Measurements from ENCODE around the gene ZNF382. TPM values are rescaled to one million over a fixed set of nuclear protein-coding genes. Genes with fewer than 3 reads are reported as not detected.
"Not testable (repeated sequence)": the region's sequence is repeated elsewhere in the genome, so short reads cannot be mapped to it uniquely, and the experiment has no call there.

ZNF382 gene
- 9.5 TPM for polyA plus RNA-seq (2013, experiment 1 of 4)
- 9.5 TPM for polyA plus RNA-seq (2013, experiment 2 of 4)
- 10.9 TPM for polyA plus RNA-seq (2013, experiment 3 of 4)
- 14.2 TPM for polyA plus RNA-seq (2013, experiment 4 of 4)

- Histone ChIP-seq H3K9me3 (ENCODE audit: control insufficient read depth, low read length) (no peaks in the 10 kb centered on the region), H3K27ac (ENCODE audit: insufficient read depth, low read depth, low read length, poor library complexity, severe bottlenecking) (no peak within 1 kb of the TSS), H3K36me3 (ENCODE audit: control insufficient read depth, insufficient read depth, low read length) (no peaks in the 10 kb centered on the region), H3K4me3 (ENCODE audit: insufficient read depth, low read depth, low read length) (peak within 1 kb of the TSS; percentile 78), H3K27me3 (ENCODE audit: control insufficient read depth, insufficient read depth, low read length, poor library complexity, severe bottlenecking) (no peaks in the 10 kb centered on the region), H3K4me1 (ENCODE audit: control insufficient read depth, insufficient read depth, low read length) (no peaks in the 10 kb centered on the region)
- WGBS, 2 experiments, result 2 to 3% methylated on average over 73 of the region's 73 CpGs
These were observed at the start of gene ZNF382 for GRCh38 chr19:36605101-36605876. TSS of gene ZNF382 (plus strand) at chr19:36605313. CDS start at chr19:36609915, 4,602 bp downstream.

GRCh38 chr19:36564391-36564790 lies 40.7 kb upstream of the ZNF382 start:
- no peak overlapping the region for H3K4me3 ChIP-seq (ENCODE audit: insufficient read depth, low read depth, low read length)
- H3K36me3 ChIP-seq (ENCODE audit: control insufficient read depth, insufficient read depth, low read length), result peaks cover 14% of the 10 kb centered on the region
- H3K4me1 ChIP-seq (ENCODE audit: control insufficient read depth, insufficient read depth, low read length), result no peaks in the 10 kb centered on the region
- no peak overlapping the region for H3K27ac ChIP-seq (ENCODE audit: insufficient read depth, low read depth, low read length, poor library complexity, severe bottlenecking)
- H3K27me3 ChIP-seq (ENCODE audit: control insufficient read depth, insufficient read depth, low read length, poor library complexity, severe bottlenecking), result no peaks in the 10 kb centered on the region
- WGBS, 2 experiments, result 100% methylated on average over 1 of the region's 1 CpG
- H3K9me3 ChIP-seq (ENCODE audit: control insufficient read depth, low read length), result peaks cover 2% of the 10 kb centered on the region

GRCh38 chr19:36572593-36573019 lies 32.5 kb upstream of the ZNF382 start:
- H3K36me3 ChIP-seq (ENCODE audit: control insufficient read depth, insufficient read depth, low read length), result peaks cover 5% of the 10 kb centered on the region
- peaks cover 6% of the 10 kb centered on the region for H3K4me1 ChIP-seq (ENCODE audit: control insufficient read depth, insufficient read depth, low read length)
- peak overlapping the region; percentile 80 for H3K4me3 ChIP-seq (ENCODE audit: insufficient read depth, low read depth, low read length)
- H3K9me3 ChIP-seq (ENCODE audit: control insufficient read depth, low read length), result no peaks in the 10 kb centered on the region
- H3K27me3 ChIP-seq (ENCODE audit: control insufficient read depth, insufficient read depth, low read length, poor library complexity, severe bottlenecking), result no peaks in the 10 kb centered on the region
- no peak overlapping the region for H3K27ac ChIP-seq (ENCODE audit: insufficient read depth, low read depth, low read length, poor library complexity, severe bottlenecking)
- WGBS, 2 experiments, result 3 to 4% methylated on average over 10 of the region's 11 CpGs

GRCh38 chr19:36573020-36573894 lies 31.9 kb upstream of the ZNF382 start, which contains the start of gene ZNF529:
TSS of gene ZNF529 (minus strand) at chr19:36573292. CDS start at chr19:36572346, 946 bp downstream.
- H3K36me3 ChIP-seq (ENCODE audit: control insufficient read depth, insufficient read depth, low read length), result peaks cover 5% of the 10 kb centered on the region
- WGBS, 2 experiments, result 0% methylated on average over 66 of the region's 66 CpGs

GRCh38 chr19:36573895-36574720 lies 31.0 kb upstream of the ZNF382 start:
- WGBS, 2 experiments, result 36 to 39% methylated on average over 17 to 18 of the region's 18 CpGs
- Histone ChIP-seq H3K27me3 (ENCODE audit: control insufficient read depth, insufficient read depth, low read length, poor library complexity, severe bottlenecking) (no peaks in the 10 kb centered on the region), H3K27ac (ENCODE audit: insufficient read depth, low read depth, low read length, poor library complexity, severe bottlenecking) (no peak overlapping the region), H3K4me1 (ENCODE audit: control insufficient read depth, insufficient read depth, low read length) (peaks cover 6% of the 10 kb centered on the region), H3K4me3 (ENCODE audit: insufficient read depth, low read depth, low read length) (peak overlapping the region; percentile 80), H3K9me3 (ENCODE audit: control insufficient read depth, low read length) (no peaks in the 10 kb centered on the region), H3K36me3 (ENCODE audit: control insufficient read depth, insufficient read depth, low read length) (peaks cover 4% of the 10 kb centered on the region)

More at GRCh38 chr19:36573020-36573894, 31.9 kb upstream of the ZNF382 start, which contains the start of gene ZNF529:
- Histone ChIP-seq H3K9me3 (ENCODE audit: control insufficient read depth, low read length) (no peaks in the 10 kb centered on the region), H3K4me3 (ENCODE audit: insufficient read depth, low read depth, low read length) (peak within 1 kb of the TSS; percentile 80), H3K27me3 (ENCODE audit: control insufficient read depth, insufficient read depth, low read length, poor library complexity, severe bottlenecking) (no peaks in the 10 kb centered on the region), H3K4me1 (ENCODE audit: control insufficient read depth, insufficient read depth, low read length) (peaks cover 6% of the 10 kb centered on the region), H3K27ac (ENCODE audit: insufficient read depth, low read depth, low read length, poor library complexity, severe bottlenecking) (peak within 1 kb of the TSS; percentile 76)

- H3K27me3 ChIP-seq (ENCODE audit: control insufficient read depth, insufficient read depth, low read length, poor library complexity, severe bottlenecking), result no peaks in the 10 kb centered on the region
- peak overlapping the region; percentile 80 for H3K4me3 ChIP-seq (ENCODE audit: insufficient read depth, low read depth, low read length)
- H3K9me3 ChIP-seq (ENCODE audit: control insufficient read depth, low read length), result no peaks in the 10 kb centered on the region
- peaks cover 6% of the 10 kb centered on the region for H3K4me1 ChIP-seq (ENCODE audit: control insufficient read depth, insufficient read depth, low read length)
- 97 to 98% methylated on average over 2 of the region's 2 CpGs for WGBS, 2 experiments
- peaks cover 3% of the 10 kb centered on the region for H3K36me3 ChIP-seq (ENCODE audit: control insufficient read depth, insufficient read depth, low read length)
- no peak overlapping the region for H3K27ac ChIP-seq (ENCODE audit: insufficient read depth, low read depth, low read length, poor library complexity, severe bottlenecking)
These were observed 30.4 kb upstream of the ZNF382 start for GRCh38 chr19:36574741-36575140.

GRCh38 chr19:36577271-36577996 lies 27.7 kb upstream of the ZNF382 start:
- no peaks in the 10 kb centered on the region for H3K9me3 ChIP-seq (ENCODE audit: control insufficient read depth, low read length)
- H3K36me3 ChIP-seq (ENCODE audit: control insufficient read depth, insufficient read depth, low read length), result peaks cover 25% of the 10 kb centered on the region
- H3K27me3 ChIP-seq (ENCODE audit: control insufficient read depth, insufficient read depth, low read length, poor library complexity, severe bottlenecking), result no peaks in the 10 kb centered on the region
- no peaks in the 10 kb centered on the region for H3K4me1 ChIP-seq (ENCODE audit: control insufficient read depth, insufficient read depth, low read length)
- no peak overlapping the region for H3K27ac ChIP-seq (ENCODE audit: insufficient read depth, low read depth, low read length, poor library complexity, severe bottlenecking)
- 91 to 95% methylated on average over 3 of the region's 3 CpGs for WGBS, 2 experiments
- no peak overlapping the region for H3K4me3 ChIP-seq (ENCODE audit: insufficient read depth, low read depth, low read length)

- no peaks in the 10 kb centered on the region for H3K4me1 ChIP-seq (ENCODE audit: control insufficient read depth, insufficient read depth, low read length)
- H3K9me3 ChIP-seq (ENCODE audit: control insufficient read depth, low read length), result no peaks in the 10 kb centered on the region
- no peaks in the 10 kb centered on the region for H3K27me3 ChIP-seq (ENCODE audit: control insufficient read depth, insufficient read depth, low read length, poor library complexity, severe bottlenecking)
- H3K36me3 ChIP-seq (ENCODE audit: control insufficient read depth, insufficient read depth, low read length), result peaks cover 25% of the 10 kb centered on the region
- H3K4me3 ChIP-seq (ENCODE audit: insufficient read depth, low read depth, low read length), result no peak overlapping the region
- H3K27ac ChIP-seq (ENCODE audit: insufficient read depth, low read depth, low read length, poor library complexity, severe bottlenecking), result no peak overlapping the region
These were observed 25.9 kb upstream of the ZNF382 start for GRCh38 chr19:36579255-36579654.

- 88 to 94% methylated on average over 10 of the region's 10 CpGs for WGBS, 2 experiments
These were observed 2.4 kb upstream of the ZNF382 start for GRCh38 chr19:36602681-36603080.

More at GRCh38 chr19:36602681-36603080, 2.4 kb upstream of the ZNF382 start:
- H3K27ac ChIP-seq (ENCODE audit: insufficient read depth, low read depth, low read length, poor library complexity, severe bottlenecking); H3K4me3 ChIP-seq (ENCODE audit: insufficient read depth, low read depth, low read length); H3K4me1 ChIP-seq (ENCODE audit: control insufficient read depth, insufficient read depth, low read length); H3K36me3 ChIP-seq (ENCODE audit: control insufficient read depth, insufficient read depth, low read length); H3K9me3 ChIP-seq (ENCODE audit: control insufficient read depth, low read length); H3K27me3 ChIP-seq (ENCODE audit: control insufficient read depth, insufficient read depth, low read length, poor library complexity, severe bottlenecking): not testable (repeated sequence)
